Esophagus squamous epithelium (tissue), 4 donors: Measurements from ENCODE around the gene FUT7.

Experiments
- CTCF ChIP-seq, 6 experiments: fragments of 450-650 bp in 4 of 6; fragments of 200-600 bp in 2 of 6; sonication (generic) in 2 of 6; IDR thresholded peaks; one replicate each; pipeline ENCODE4 v1.5.1; 2016 to 2019; ENCODE audit warnings: antibody characterized with exemption in 6 of 6, mild to moderate bottlenecking in 4 of 6, moderate library complexity in 4 of 6
- POLR2A ChIP-seq, 4 donors: fragments of 450-650 bp; IDR thresholded peaks; one replicate each; pipeline ENCODE4 v1.6.1; 2017; ENCODE audit warnings: antibody characterized with exemption in 4 of 4, mild to moderate bottlenecking in 4 of 4, moderate library complexity in 3 of 4

GRCh38 chr9:137064880-137065164 lies 32.9 kb upstream of the FUT7 start:
- TF ChIP-seq CTCF (IDR thresholded peaks at IDR 0.05) (no peak), POLR2A (IDR thresholded peaks at IDR 0.05) (no peak)
